ENCODE results near the gene RNF150. TPM values are rescaled to one million over a fixed set of nuclear protein-coding genes. Genes with fewer than 3 reads are reported as not detected.

Gene RNF150
- total RNA-seq, 1 experiment from 2014 or later: 1.3 TPM

DNA sequence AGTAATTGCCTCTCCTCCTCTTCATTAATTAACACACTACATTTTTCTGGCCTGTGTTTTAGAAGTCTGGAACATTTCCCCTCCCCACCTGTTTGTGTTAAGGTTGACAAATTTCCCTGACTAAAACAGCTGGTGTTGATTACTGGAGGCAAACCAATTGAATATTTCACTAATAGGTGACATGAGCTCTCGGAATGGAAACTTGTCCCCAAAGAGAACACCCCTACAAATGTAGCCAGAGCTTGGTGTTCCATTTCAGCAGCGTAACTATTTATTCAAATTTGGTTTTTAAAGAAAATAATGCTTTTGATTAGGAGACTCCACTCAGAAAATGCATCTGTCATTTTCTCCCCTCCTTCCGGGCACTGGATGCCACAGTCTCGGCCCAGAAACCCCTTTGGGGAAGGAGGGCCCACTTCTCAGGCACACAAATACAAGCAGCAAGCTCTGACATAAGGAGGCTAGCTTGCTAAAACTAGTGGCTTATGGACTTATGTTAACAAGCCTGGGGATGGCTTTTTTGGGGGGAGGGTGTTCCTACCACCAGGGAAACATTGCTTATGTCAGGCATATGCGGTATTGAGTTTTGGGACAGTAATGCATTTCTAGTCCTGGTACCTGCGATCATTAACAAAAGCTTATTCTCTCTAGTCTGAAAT is 2.2 kb downstream of the RNF150 start:
- DNase-seq (ENCODE audit: low read depth, low spot score): no peak
- no peaks in the 10 kb centered on the region for H3K9me3 ChIP-seq (ENCODE audit: control insufficient read depth, insufficient read depth, low read depth, low read length)
- peak overlapping the region in 1 of 2 experiments; percentile 52; a peak in 1 of 4 replicates for H3K4me3 ChIP-seq (ENCODE audit: low read depth in 2 of 2, low read length in 2 of 2)
- peaks cover 1% of the 10 kb centered on the region for H3K27me3 ChIP-seq (ENCODE audit: control insufficient read depth, insufficient read depth, low read length)
- CTCF ChIA-PET: no interaction called here
- POLR2A ChIA-PET: no interaction called here
- ATAC-seq: no peak
- TF ChIP-seq POLR2AphosphoS5 (IDR thresholded peaks at IDR 0.05; ENCODE audit: low read depth, low read length): no peak
- no peak for TF ChIP-seq REST (IDR thresholded peaks at IDR 0.05; ENCODE audit: insufficient read depth in 1 of 2, low read depth in 2 of 2, low read length in 1 of 2)
- no peak for TF ChIP-seq SIN3A (IDR thresholded peaks at IDR 0.05; ENCODE audit: borderline replicate concordance, insufficient read depth, low read depth, low read length)
- no peak for TF ChIP-seq TCF7L2 (IDR thresholded peaks at IDR 0.05; ENCODE audit: low read depth, low read length)
- TF ChIP-seq CTCF (IDR thresholded peaks at IDR 0.05): no peak
- no TSS peak for BruUV-seq (replicated peaks)
- no peaks in the 10 kb centered on the region for H3K36me3 ChIP-seq (ENCODE audit: control insufficient read depth, insufficient read depth, low read length)
- in situ Hi-C loops (cut with HindIII; ENCODE audit: low pct_unique_long_range_greater_than_20kb, low sequenced_read_pairs) (no loop called here), intact Hi-C loops (cut with micrococcal nuclease; ENCODE audit: unreplicated experiment) (no loop called here)
- H3K27ac ChIP-seq (ENCODE audit: low read length): no peak overlapping the region
- no peaks in the 10 kb centered on the region for H3K4me1 ChIP-seq (ENCODE audit: control insufficient read depth, insufficient read depth, low read length)

GRCh38 chr4:141127884-141128283 is 5.4 kb downstream of the RNF150 start:
- no peaks in the 10 kb centered on the region for H3K36me3 ChIP-seq (ENCODE audit: control insufficient read depth, insufficient read depth, low read length)
- intact Hi-C loops (cut with micrococcal nuclease; ENCODE audit: unreplicated experiment): no loop called here
- DNase-seq (ENCODE audit: low read depth, low spot score) (no peak), ATAC-seq (no peak)
- CTCF ChIA-PET: no interaction called here
- no peaks in the 10 kb centered on the region for H3K4me1 ChIP-seq (ENCODE audit: control insufficient read depth, insufficient read depth, low read length)
- POLR2A ChIA-PET: no interaction called here
- TF ChIP-seq TCF7L2 (IDR thresholded peaks at IDR 0.05; ENCODE audit: low read depth, low read length) (no peak), CTCF (IDR thresholded peaks at IDR 0.05) (no peak), SIN3A (IDR thresholded peaks at IDR 0.05; ENCODE audit: borderline replicate concordance, insufficient read depth, low read depth, low read length) (no peak), POLR2AphosphoS5 (IDR thresholded peaks at IDR 0.05; ENCODE audit: low read depth, low read length) (no peak), REST (IDR thresholded peaks at IDR 0.05; ENCODE audit: insufficient read depth in 1 of 2, low read depth in 2 of 2, low read length in 1 of 2) (no peak)
- in situ Hi-C loops (cut with HindIII; ENCODE audit: low pct_unique_long_range_greater_than_20kb, low sequenced_read_pairs): no loop called here
- no peak overlapping the region for H3K4me3 ChIP-seq (ENCODE audit: low read depth in 2 of 2, low read length in 2 of 2)
- H3K27me3 ChIP-seq (ENCODE audit: control insufficient read depth, insufficient read depth, low read length): no peaks in the 10 kb centered on the region; the same call in 1 of the 2 replicates
- no TSS peak for BruUV-seq (replicated peaks)
- H3K27ac ChIP-seq (ENCODE audit: low read length): no peak overlapping the region
- no peaks in the 10 kb centered on the region for H3K9me3 ChIP-seq (ENCODE audit: control insufficient read depth, insufficient read depth, low read depth, low read length)
